GM19324 (cell line): ENCODE results near the gene IRX4.
"Not testable (repeated sequence)": the region's sequence is repeated elsewhere in the genome, so short reads cannot be mapped to it uniquely, and the experiment has no call there.

ENCODE experiments used
- ATAC-seq: cut with Tn5 transposase; IDR thresholded peaks from one replicate; pipeline ENCODE4 v1.9.1; 2021; ENCODE audit warnings: mild to moderate bottlenecking, moderate library complexity; ENCODE audit not compliant: unreplicated experiment, low FRiP score

Gene IRX4

DNA sequence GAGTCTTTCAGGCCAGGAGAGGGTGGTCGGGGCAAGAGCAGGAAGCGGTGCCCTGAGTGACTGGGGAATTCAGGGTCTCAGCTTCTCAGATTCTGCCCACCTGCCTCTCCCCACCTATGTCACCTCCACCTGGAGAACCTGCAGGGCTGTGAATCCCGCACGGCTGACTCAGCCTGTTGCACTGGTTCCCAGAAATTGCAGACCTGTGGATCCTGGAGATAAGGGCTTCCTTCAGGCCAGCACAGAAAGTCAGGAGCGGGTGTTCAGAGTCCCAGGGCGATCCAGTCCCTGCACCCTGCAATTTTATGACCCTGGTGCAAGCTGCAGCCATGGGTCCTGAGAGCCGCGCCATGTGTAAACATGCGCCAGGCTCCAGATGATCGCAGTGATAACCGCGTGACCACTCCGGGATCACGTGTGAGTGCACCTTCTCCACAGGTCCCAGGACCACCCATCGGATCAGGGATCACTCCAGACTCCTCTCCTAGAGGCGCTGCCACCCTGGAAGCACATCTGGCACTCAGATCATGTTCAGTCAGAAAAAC lies 17.8 kb downstream of the IRX4 start:
- ATAC-seq: no peak

DNA sequence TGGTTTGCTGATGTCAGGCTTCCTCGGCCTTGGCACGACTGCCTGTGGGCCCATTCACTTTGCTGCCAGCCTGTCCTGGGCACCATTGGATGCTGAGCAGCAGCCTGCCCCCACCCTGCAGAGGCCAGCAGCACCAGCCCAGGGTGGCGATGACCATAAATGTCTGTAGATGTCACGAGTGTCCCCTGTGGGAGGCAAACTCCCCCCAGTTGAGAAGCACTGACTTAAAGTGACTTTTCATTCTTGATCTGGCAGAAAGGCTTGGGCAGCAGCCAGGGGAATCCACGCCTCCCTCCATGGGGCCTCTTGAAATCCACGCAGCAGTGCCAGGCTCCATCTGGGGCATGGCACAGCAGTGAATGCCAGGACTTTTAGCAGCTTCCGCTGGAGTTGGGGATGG lies 21.8 kb downstream of the IRX4 start:
- no peak for ATAC-seq

DNA sequence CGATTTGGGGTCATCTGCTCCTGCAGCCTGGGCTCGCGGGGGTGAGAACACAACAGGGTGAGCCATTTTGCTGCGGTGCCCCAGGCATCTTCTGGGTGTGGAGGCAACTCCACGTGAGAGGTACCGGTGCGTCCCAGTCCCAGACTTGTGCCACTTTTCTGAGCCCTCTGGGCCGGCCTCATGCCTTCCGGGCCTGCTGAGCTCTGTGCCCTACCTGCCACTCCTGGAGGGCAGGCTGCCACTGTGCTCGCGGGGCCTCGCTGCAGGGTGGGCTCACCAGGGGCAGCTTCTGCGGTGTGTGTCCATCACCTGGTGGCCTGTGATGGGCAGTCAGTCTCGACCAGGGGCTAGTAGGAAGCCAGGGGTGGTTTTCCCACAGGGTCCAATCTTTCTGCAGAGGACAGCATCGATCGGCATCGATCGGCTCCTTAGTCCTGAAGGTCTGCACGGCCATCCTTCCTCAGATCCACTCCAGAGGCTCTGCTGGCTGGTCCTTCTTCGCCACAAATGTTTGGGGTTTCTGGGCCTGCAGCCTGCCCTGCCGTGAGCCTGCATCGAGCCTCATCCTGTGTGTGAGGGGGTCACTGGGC lies 22.6 kb downstream of the IRX4 start:
- ATAC-seq: no peak

DNA sequence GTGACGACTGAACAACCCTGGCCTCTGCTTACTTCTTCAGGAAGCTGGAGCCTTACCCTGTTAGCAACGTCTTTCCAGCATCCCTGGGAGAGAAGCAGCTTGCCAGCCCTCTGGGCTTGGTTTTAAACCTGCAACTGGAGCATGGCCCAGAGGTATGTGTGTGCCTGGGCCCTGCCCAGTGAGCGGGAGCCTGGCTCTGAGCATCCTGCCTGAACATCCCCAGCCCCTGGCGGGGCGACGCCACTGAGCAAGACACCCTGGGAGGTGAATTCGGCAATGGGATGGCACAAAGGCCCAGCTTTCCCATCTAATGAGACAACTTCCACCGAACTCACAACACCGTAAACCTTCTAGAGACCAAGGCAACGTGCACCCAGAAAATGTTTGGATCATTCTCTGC lies 23.6 kb downstream of the IRX4 start:
- no peak for ATAC-seq

DNA sequence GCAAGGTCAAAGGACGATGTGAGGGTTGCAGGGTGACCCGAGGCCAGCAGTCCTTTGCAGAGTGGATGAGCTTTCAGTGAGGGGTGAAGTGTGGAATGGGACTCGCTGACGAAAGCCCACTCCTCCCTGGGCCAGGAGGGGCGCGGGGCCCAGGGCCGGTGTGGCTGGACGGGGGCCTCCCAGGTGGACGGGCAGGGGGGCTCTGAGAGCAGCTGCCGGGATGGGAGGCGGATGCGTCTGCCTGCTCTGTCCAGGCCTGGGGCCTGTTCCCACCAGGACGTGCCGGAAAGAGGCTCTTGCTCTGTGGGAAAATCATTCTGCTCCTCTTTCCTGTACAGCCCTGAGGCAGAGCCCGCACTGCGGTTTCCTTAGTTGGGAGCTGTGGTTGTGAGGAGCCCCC lies 24.3 kb downstream of the IRX4 start:
- ATAC-seq: no peak

DNA sequence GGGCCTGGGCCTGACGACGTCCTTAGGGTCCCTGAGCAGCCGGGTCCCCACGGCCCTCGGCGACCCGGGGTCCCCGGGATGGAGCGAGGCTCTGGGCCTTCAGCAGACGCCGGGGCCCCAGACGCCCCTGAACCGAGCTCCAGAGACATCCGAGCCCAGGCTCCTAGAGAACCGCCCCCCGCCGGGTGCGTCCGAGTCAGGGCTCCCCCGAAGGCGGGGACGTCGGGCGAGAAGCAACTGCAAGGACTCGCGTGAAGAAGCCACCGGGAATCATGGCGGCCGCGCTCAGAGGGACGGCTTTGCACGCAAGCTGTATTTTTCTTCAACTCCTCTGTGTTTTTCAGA lies 25.5 kb downstream of the IRX4 start:
- no peak for ATAC-seq

GRCh38 chr5:1856596-1857255 lies 26.0 kb downstream of the IRX4 start:
- no peak for ATAC-seq

- no peak for ATAC-seq
Observed at GRCh38 chr5:1855596-1855995, 27.1 kb downstream of the IRX4 start.

GRCh38 chr5:1855075-1855474 lies 27.6 kb downstream of the IRX4 start:
- no peak for ATAC-seq

- ATAC-seq: no peak
Observed at GRCh38 chr5:1853531-1853930, 29.2 kb downstream of the IRX4 start.

DNA sequence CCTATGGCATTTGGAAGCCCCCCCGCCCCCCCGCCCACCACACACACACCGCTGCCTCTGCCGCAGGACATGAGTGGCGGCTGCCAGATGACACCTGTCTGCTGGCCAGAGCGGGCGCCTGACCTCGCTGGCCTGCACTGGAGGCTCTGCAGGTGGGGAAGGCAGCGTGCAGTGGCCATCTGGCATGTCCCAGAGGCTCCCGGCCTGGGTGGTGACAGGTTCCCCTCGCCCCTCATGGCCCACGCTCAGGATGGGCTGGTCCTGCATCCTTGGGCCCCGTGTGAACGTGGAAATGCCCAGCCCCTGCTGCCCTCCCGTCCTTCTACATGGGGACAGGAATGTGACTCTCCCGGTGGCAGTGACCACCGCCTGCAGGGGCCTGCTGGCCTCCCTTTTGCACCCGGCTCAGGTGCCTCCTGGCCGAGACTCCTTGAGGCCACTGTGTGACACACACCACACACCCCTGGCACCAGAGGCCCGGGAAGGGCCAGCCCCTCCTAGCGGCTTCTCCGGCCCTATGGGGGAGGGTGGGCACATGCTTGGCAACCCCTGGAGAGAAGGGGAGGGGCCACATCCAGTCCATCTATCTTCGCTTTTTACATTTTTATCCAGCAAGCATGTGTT lies 30.3 kb downstream of the IRX4 start:
- no peak for ATAC-seq

DNA sequence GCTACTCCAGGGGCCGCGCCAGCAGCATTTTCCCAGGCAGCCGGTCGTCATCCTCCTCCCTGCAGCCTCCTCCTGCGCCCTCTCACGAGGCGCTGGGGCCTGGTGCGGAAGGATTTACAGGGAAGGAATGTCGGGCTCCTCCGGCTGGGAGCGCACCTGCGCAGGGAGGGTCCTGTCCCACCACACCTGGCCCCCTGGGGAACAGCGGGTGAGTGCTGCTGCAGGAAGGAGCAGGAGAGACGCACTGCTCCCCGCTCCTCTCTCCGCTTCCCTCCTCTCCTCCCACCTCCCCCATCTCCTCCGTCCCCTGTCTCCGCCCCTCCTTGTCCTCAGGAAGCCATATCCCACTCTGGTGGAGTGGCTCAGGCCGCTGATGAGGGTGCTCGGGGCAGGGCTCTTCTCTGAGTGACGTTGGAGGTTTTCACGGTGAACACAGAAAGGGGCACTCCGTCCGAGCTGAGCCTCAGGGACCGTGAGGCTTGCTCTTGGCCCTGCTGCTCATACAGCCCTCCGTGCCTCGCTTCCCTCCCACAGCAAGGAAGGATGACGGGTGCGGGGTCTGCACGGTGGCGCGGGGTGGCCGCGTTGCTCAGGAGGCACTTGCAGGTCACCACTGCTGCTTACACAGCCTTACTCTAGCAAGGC lies 31.3 kb downstream of the IRX4 start:
- ATAC-seq: no peak

- no peak for ATAC-seq
Observed at GRCh38 chr5:1850324-1851154, 32.2 kb downstream of the IRX4 start.

- ATAC-seq: no peak
Observed at GRCh38 chr5:1847611-1848010, 35.1 kb downstream of the IRX4 start.

- ATAC-seq: no peak
Observed at GRCh38 chr5:1847056-1847455, 35.7 kb downstream of the IRX4 start.

- no peak for ATAC-seq
Observed at GRCh38 chr5:1846583-1846982, 36.1 kb downstream of the IRX4 start.

DNA sequence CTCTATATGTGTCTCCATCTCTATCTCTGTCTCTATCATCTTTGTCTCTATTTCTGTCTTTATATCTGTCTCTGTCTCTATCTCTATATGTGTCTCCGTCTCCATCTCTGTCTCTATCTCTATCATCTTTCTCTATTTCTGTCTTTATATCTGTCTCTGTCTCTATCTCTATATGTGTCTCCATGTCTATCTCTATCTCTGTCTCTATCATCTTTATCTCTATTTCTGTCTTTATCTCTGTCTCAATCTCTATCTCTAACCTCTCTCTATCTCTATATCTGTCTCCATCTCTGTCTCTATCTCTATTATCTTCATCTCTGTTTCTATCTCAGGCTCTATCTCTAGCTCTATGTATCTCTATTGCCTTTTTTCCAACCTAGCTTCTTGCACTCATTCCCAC lies 37.0 kb downstream of the IRX4 start:
- no peak for ATAC-seq

DNA sequence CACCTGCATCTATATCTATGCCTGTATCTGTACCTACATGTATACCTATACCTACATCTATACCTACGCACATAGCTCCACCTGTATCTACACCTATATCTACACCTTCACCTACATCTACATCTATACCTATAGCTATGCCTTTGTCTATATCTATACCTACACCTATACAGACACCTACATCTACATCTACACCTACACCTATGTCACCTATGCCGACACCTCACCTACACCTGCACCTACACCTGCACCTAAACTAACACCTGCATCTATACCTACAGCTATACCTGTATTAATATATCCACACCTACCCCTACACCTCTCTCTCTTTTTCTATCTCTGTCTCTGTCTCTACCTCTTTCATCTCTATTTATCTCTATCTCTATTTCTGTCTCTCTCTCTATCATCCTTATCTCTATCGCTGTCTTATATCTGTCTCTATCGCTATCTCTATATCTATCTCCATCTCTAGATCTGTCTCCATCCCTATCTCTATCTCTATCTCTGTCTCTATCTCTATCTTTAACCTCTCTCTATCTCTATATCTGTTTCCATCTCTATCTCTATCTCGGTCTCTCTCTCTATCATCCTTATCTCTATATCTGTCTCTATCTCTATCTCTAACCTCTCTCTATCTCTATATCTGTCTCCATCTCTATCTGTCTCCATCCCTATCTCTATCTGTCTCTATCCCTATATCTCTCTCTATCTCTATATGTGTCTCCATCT lies 37.9 kb downstream of the IRX4 start:
- ATAC-seq: no peak

- ATAC-seq: not testable (repeated sequence)
Observed at GRCh38 chr5:1843761-1844160, 39.0 kb downstream of the IRX4 start.
